Islet precursor cell (in vitro differentiated cells): ENCODE data around the gene WASF3.

Source experiments
- DNase-seq: peaks from one replicate; pipeline ENCODE4 v3.0.0-alpha.2; 2018

WASF3 gene, protein sequence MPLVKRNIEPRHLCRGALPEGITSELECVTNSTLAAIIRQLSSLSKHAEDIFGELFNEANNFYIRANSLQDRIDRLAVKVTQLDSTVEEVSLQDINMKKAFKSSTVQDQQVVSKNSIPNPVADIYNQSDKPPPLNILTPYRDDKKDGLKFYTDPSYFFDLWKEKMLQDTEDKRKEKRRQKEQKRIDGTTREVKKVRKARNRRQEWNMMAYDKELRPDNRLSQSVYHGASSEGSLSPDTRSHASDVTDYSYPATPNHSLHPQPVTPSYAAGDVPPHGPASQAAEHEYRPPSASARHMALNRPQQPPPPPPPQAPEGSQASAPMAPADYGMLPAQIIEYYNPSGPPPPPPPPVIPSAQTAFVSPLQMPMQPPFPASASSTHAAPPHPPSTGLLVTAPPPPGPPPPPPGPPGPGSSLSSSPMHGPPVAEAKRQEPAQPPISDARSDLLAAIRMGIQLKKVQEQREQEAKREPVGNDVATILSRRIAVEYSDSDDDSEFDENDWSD

GRCh38 chr13:26557393-26558073, at the start of gene WASF3:
Gene WASF3, plus strand, starts transcription at chr13:26557683. Its CDS starts 84,588 bp downstream, at chr13:26642271.
- peak; percentile 98 for DNase-seq

DNA sequence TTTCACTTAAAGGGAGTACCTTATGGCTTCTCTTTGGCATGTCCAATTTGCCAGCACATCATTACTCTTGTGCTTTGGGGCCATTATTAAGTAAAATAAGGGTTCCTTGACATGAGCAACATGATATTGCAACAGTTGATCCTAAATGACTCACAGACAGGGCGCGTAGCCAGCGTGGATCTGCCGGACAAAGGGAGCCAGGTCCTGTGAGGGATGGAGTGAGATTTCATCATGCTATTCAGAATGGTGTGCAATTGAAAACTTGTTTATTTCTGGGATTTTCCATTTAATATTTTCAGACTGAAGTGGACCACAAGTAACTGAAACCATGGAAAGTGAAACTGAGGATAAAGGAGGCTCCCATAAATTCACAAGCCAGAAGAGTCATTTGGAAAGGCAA, 48.6 kb upstream of the WASF3 start:
- DNase-seq: no peak

DNA sequence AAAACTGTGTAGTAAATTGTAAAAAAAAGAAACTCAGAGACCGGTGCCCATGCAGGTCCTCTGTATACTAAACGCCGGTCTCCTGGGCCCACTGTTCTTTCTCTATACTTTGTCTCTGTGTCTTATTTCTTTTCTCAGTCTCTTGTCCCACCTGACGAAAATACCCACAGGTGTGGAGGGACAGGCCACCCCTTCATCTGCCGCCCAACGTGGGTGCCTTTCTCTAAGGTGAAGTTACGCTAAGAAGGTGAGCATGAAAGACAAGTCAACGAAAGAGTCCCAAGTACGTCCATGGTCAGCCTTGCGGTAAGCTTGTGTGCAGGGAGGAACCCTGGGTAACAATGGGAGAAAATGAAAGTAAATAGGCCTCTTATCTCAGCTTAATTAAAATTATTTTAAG, 48.0 kb upstream of the WASF3 start:
- DNase-seq: no peak

DNA sequence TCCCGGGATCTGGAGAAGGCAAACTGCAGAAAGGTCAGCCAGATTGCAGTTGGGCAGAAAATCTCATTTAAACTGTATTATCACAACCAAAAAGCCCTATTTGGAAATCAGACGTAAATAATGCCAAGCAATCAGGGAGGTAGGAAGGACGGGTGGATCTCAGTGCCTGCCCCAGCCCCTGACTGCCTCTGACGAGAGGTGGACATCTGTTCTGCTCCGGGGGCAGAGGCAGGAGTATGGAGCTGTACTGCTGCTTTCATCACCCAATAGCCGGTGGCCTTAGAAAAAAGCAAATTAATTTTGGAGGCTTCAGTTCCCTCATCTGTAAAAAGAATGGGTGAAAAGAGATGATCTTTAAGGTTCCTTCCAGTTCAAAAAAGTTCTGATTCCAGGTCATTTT, 43.6 kb upstream of the WASF3 start:
- DNase-seq: no peak

DNA sequence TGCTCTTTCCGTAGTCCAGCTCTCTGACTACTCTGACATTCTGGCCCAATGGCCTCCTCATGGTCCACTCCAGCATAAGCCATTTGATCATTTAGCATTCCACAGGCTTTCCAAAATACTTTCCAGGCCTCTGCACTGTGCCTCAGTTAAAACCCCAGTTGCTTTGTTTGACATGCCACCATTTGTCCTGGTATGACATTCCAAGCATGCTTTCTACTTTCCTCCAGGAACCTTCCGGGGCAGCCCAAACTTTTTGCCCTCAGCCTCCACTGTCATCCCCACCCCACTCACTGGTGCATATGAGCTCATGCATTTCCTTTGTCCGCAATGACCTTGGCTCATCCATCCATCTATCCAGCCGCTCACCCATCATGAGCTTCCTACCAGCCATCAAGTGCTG, 41.8 kb upstream of the WASF3 start:
- no peak for DNase-seq

DNA sequence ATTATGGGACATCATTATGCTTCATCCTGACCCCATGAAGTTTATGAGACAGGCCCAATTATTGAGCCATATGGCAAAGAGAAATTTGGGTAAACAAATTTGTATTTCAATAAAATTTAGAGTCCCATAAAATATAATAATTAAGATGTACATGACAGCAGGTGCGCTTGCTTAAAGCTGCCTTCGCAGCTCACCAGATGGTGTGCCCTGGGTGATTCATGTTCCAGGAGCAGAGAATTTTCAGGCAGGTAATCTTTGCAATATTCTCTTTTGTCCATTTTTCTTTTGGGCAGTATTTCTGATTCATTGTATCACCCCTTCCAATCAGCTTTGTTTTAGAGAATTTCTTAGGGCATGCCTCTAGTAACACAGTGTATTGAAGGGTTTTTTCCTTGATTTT, 39.5 kb upstream of the WASF3 start:
- no peak for DNase-seq

GRCh38 chr13:26518451-26518959, 39.0 kb upstream of the WASF3 start:
- no peak for DNase-seq

DNA sequence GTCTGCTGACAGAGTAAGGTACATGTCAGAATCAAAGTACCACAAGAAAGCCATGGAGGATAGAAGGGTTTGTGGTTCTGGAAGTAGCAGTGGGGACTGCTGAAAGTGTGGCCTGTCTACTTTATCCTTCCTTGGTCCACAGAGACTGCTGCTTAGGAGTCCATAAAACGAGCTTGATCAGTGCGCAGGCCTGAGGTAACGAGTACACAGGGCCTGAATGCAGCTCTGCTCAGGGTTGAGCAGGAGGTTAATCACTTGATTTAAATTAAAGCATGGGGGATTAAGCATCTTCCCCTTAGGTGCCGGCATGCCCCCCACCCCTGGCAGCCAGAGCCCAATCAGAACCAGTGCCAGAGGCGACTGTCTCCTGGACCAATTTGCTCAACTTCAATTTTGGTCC, 34.9 kb upstream of the WASF3 start:
- no peak for DNase-seq

DNA sequence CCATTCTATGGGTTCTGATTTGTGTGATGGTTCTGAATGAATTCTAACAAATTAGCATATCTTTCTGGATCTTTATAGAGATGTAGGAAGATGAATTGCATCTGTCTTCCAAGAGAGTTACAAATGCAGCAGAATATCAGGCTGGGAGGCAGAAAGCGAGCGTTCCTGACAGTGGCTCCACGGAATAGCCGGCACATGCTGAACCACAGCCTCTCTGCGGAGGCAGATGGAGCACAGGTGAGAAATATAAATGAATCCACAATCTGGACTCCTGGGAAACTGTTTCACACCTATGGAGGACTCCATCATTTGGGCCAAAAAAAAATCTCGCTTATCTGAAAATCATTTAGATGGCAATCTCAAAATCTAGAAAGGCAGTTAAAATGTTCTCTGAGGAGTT, 34.5 kb upstream of the WASF3 start:
- no peak for DNase-seq

GRCh38 chr13:26525528-26525927, 32.0 kb upstream of the WASF3 start:
- DNase-seq: no peak

DNA sequence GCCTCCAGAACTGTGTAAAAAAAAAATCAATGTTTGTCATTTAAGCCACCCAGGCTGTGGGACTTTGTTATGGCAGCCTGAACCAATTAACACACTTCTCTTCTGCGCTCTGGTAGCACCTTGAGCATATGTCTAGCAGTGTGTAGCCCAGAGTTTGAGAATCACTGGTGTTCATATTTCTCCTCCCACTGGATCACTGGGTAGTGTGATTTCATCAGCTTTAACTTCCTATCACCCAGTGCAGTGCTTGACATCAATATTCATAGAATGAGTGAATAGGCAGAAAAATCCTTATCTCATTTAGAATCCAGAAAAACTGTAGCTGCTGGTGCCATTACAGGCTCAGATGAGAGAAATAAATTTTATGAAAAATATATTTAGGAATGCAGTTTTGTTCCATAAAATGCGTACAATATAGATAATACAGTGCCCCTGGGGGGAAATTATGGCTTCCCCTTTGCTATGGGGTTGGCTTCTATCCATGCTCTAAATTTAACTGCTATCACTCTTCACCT, 30.7 kb upstream of the WASF3 start:
- no peak for DNase-seq

DNA sequence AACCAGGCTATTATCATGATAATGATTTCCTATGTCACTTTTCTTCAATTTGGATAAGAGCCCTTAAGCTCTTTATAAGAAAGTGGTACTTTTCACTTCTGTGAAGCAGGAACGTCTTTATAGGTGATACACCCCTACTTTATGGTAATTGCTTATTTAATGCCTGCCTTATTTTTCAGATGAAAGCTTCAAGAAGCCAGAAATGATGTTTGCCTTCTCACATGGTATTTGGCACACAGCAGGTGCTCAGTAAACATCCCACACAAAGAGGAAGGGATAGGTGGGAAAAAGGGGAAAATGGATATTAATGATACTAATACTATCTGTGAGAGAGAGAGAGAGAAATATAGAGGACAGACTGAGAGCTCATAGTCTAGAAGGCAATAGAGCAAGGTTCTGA, 29.0 kb upstream of the WASF3 start:
- DNase-seq: no peak

DNA sequence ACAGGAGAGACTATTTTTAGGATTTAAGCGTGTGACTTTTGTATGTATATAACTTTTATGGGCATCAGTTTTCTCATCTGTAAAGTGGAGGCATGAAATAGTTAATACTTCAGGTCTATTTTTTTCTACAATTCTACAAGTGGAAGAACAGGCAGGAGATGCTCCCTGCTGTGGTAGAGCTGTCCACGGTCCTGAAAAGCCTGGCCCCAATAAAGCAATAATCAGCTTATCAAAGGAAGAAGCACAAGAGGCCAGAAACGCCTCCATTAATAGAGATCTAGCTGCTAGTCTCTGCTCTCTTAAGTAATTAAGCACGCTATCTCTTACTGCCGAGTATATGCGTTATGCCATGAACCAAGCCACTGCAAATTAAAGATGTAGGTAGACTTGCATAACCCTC, 28.0 kb upstream of the WASF3 start:
- peak; percentile 75 for DNase-seq

- no peak for DNase-seq
These were observed 25.7 kb upstream of the WASF3 start for GRCh38 chr13:26531742-26532141.

DNA sequence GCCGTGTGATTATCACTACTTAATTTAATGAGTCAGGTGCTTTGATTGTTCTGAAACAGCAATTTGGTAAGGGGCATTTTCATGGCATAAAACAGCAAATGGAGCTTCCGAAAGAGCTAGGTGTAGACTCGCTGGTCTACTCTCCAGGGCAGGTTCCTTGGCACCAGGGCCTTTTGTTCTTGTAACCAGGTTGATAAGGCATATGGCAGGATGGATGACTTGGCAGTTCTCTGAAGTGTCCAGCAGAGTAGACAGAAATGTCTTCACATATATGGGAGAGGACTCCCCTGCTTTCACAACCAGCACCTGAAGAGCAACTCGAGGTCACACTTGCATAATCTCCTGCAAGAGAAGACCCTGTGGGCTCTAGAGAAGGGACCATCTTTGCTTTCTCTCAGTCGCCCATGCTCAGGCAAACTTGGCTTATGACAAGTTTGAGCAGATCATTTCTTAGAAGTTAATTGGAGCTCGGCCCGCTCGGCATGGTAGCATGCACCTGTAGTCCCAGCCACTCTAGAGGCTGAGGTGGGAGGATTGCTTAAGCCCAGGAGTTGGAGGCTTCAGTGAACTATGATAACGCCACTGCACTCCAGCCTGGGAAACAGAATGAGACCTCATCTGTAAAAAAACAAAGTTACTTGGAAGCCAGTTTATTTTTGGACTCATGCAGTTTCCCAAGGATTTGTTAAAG, 23.3 kb upstream of the WASF3 start:
- no peak for DNase-seq

- DNase-seq: no peak
These were observed 18.8 kb upstream of the WASF3 start for GRCh38 chr13:26538363-26539317.

DNA sequence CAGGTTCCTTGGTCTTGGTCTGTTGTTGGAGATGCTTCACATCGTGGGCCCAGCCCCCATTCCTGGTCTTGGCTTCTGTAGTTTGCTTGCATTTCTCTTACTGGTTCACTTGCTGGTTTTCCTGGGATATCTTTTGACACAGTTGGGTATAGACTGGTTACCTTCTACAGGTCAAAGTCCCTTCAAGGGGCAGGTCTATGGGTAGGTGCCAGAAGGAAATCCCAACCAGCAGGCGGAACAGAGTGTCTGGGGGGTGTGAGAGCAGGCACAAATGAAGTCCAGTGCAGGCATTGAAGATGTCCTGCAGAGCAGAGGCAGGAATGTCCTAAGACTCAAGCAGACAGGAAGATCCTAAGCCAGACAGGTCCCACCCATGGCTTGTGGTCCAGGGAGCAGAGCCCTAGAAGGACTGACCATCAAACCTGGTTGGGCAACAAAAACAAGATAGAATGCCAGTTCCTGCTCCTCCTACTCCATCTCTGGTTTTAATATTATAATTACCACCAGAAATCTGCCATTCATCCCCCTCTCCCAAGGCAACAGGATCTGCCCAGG, 17.7 kb upstream of the WASF3 start:
- DNase-seq: no peak

DNA sequence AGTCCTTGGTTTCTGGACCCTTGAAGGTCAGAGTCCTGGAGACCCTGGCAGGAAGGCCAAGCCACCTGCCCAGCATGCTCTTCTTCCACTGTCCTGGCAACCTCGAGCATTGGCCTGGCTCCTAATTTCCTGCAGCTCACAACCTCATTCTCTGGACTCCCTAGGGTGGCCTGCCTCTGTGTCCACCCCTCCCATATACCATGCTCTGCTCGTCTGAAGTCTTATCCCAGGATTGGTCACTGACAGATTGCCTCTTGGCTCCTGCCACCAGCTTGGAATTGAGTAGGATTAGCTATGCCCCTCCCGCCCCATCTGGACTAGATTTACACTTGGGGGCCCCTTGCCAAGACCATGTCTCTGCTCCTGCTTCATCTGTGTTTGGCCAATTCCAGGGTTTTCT, 17.1 kb upstream of the WASF3 start:
- DNase-seq: no peak

DNA sequence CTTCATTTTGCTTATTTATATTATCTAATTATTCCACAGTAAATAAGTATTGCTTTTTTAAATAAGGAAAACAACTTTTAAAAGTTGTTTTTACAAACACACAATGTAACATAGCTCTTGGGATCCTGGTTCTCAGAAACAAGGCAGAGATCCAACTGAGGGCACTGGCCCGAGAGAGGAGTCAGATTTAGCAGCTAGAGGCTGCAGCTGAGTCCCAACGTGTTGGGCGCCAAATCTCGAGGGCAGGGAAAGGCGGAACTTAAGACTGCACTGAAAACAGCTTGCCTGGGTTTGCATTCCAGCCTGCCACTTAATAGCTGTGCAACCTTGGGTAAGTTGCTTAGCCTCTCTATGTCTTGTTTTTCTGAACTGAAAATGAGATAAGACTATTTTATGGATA, 16.4 kb upstream of the WASF3 start:
- no peak for DNase-seq

DNA sequence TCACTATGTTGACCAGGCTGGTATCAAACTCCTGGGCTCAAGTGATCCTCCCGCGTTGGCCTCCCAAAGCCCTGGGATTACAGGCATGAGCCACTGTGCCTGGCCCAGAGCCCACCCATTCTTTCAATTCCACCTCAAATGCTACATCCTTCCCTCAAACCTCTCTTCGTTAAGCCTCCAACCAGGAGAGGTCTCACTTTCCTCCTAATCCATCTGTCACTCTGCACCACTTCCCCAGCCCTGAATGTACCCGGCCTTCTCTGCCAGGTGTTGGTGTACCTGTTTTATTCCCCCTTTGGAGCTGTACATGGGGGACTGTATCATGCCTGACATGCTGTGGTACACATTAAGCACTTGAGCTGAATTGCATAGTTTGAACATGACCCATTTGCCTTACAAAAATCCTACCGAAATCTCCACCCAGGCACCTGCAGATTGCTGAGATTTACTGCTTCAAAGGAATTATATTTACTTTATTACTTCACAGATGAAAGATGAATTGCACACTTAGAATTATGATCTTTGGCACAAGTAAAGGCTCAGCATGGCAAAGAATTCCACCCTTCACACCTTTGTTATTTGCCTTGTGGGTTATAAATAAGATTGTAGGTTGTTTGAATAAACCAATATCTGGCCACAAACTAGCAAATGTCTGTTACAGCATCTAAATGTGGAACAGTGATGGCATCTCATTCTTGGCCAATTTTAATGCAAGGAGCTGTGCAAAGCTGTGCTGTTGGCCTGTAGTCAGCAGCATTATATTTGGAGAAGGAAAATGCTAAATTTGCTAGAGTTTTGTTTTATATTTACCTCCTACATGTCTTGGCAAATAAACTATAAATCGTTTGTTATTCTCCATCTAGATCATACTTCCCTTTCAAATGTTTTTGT, 15.6 kb upstream of the WASF3 start:
- DNase-seq: no peak

- DNase-seq: no peak
These were observed 12.8 kb upstream of the WASF3 start for GRCh38 chr13:26544707-26545106.
